C4-2B (cell line): Measurements from ENCODE around the gene HNRNPDL.

Source experiments
- H3K27ac ChIP-seq: fragments of 450-650 bp; 2 replicates; pipeline ENCODE4 v1.5.1; 2017
- CTCF ChIP-seq: fragments of 450-650 bp; conservative IDR thresholded peaks from 2 replicates; pipeline ENCODE4 v1.5.1; 2017; ENCODE audit warnings: mild to moderate bottlenecking
- ZFX ChIP-seq: fragments of 450-650 bp; IDR thresholded peaks from 2 replicates; pipeline ENCODE4 v1.6.1; 2017

HNRNPDL gene

DNA sequence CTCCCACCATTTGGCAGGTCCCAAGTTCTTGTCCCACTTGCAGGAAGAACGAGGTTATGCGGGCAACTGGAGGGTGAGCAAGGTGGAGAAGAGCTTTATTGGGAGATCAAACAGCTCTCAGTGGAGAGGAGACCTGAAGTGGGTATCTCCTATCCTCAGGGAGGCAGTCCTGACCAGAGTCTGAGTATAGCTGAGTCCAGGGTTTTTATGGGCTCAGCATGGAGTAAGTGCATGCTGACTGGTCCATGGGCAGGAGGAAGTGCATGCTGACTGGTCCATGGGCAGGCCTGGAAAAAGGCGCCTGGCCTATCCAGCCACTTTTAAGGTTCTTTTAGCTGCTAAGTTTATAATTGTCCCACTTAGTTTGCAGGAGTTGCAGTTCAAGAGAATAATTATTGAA, 49.0 kb downstream of the HNRNPDL start:
- TF ChIP-seq ZFX (no peak), CTCF (no peak)
- H3K27ac ChIP-seq, result no peak overlapping the region

GRCh38 chr4:82380831-82381230, 49.4 kb downstream of the HNRNPDL start:
- peak overlapping the region; percentile 37 for H3K27ac ChIP-seq
- TF ChIP-seq ZFX (no peak), CTCF (no peak)

GRCh38 chr4:82380344-82380743, 49.9 kb downstream of the HNRNPDL start:
- TF ChIP-seq ZFX (no peak), CTCF (0 out of 2 replicates have a peak, but pooled peaks have one; percentile 16)
- peak overlapping the region; percentile 37 for H3K27ac ChIP-seq

DNA sequence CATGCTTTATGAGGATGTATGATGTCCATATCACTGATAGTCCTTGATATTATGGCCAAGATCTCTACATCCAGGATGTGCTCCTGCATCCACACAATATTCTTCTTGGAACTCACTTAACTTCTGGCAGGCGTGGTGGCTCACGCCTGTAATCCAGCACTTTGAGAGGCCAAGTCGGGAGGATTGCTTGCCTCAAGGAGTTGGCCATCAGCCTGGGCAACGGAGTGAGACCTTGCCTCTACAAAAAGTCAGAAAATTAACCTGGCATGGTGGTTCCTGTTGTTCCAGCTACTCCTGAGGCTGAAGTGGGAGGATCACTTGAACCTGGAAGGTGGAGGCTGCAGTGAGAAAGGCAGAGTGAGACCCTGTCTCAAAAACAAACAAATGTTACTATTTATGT, 54.2 kb downstream of the HNRNPDL start:
- TF ChIP-seq ZFX (no peak), CTCF (no peak)

GRCh38 chr4:82373816-82374625, 56.2 kb downstream of the HNRNPDL start, which contains the start of gene HNRNPD:
TSS of gene HNRNPD (minus strand) at chr4:82373991. CDS start at chr4:82373678, 313 bp downstream.
- peak within 1 kb of the TSS; percentile 100 for H3K27ac ChIP-seq
- TF ChIP-seq ZFX, result no peak
- no peak for TF ChIP-seq CTCF

More for the DNA sequence above, 54.2 kb downstream of the HNRNPDL start:
- no peak overlapping the region for H3K27ac ChIP-seq

GRCh38 chr4:82373486-82373815, 56.8 kb downstream of the HNRNPDL start:
- H3K27ac ChIP-seq, result peak overlapping the region; percentile 100
- TF ChIP-seq CTCF (no peak), ZFX (no peak)
